Caco-2 (cell line): ENCODE data around the gene CXCR3. TPM values are rescaled to one million over a fixed set of nuclear protein-coding genes. Genes with fewer than 3 reads are reported as not detected.
"Not testable (repeated sequence)": the region's sequence is repeated elsewhere in the genome, so short reads cannot be mapped to it uniquely, and the experiment has no call there.

Source experiments
- BruUV-seq: library from RNA; stranded (reverse); fragments of 400-500 nt; replicated peaks from 2 replicates; lab custom pipeline; 2021; lab: Mats Ljungman, UMichigan
- CTCF ChIA-PET: fragments of 300-600 bp; sonication (Branson Sonifier 250); formaldehyde crosslinking; loops from one replicate; lab custom pipeline; 2022; ENCODE audit warnings: antibody characterized with exemption; lab: Charles Lee
- POLR2A ChIA-PET: fragments of 300-600 bp; sonication (Branson Sonifier 250); formaldehyde crosslinking; loops from one replicate; lab custom pipeline; 2022; ENCODE audit warnings: antibody characterized with exemption; lab: Charles Lee
- DNase-seq, 2 experiments: peaks; one replicate each; pipeline versions ENCODE4 v3.0.0 to v3.0.0-alpha.2; 2020 to 2022
- H3K27me3 ChIP-seq: replicated peaks from 2 replicates; pipeline ENCODE4 v1.6.0; 2011; ENCODE audit warnings: low read length; ENCODE audit not compliant: control insufficient read depth, insufficient read depth
- H3K36me3 ChIP-seq: 2 replicates; pipeline ENCODE4 v1.5.1; 2011; ENCODE audit warnings: low read length; ENCODE audit not compliant: control insufficient read depth, insufficient read depth
- H3K4me1 ChIP-seq: fragments of 250-450 bp; sonication (Bioruptor Pico); 2 replicates; pipeline ENCODE4 v1.5.1; 2020; ENCODE audit warnings: mild to moderate bottlenecking
- H3K4me3 ChIP-seq: 2 replicates; pipeline ENCODE4 v1.5.1; 2011; ENCODE audit warnings: low read depth, mild to moderate bottlenecking, control low read depth, low read length
- H3K9me3 ChIP-seq: fragments of 250-450 bp; sonication (Bioruptor Pico); 2 replicates; pipeline ENCODE4 v1.5.1; 2020; ENCODE audit warnings: mild to moderate bottlenecking, moderate library complexity
- H3K27ac Mint-ChIP-seq: one replicate; pipeline ENCODE4 v1.8.0; 2022; ENCODE audit warnings: mixed read lengths; ENCODE audit not compliant: unreplicated experiment
- H3K27me3 Mint-ChIP-seq: one replicate; pipeline ENCODE4 v1.8.0; 2022; ENCODE audit warnings: mixed read lengths; ENCODE audit not compliant: insufficient read depth, unreplicated experiment
- H3K36me3 Mint-ChIP-seq: one replicate; pipeline ENCODE4 v1.8.0; 2022; ENCODE audit warnings: mild to moderate bottlenecking, mixed read lengths; ENCODE audit not compliant: insufficient read depth, unreplicated experiment
- H3K4me1 Mint-ChIP-seq: one replicate; pipeline ENCODE4 v1.8.0; 2022; ENCODE audit warnings: low read depth, mixed read lengths; ENCODE audit not compliant: unreplicated experiment
- H3K4me3 Mint-ChIP-seq: one replicate; pipeline ENCODE4 v1.8.0; 2022; ENCODE audit warnings: mild to moderate bottlenecking, moderate library complexity, mixed read lengths; ENCODE audit not compliant: unreplicated experiment
- H3K9me3 Mint-ChIP-seq: one replicate; pipeline ENCODE4 v1.8.0; 2022; ENCODE audit warnings: mixed read lengths; ENCODE audit not compliant: unreplicated experiment
- CTCF ChIP-seq, 2 experiments: fragments of 200-600 bp in 1 of 2; IDR thresholded peaks; 1 replicate in 1 of 2; 2 replicates in 1 of 2; pipeline versions ENCODE4 v1.5.1 to v1.8.0; 2011 to 2022; ENCODE audit warnings: antibody characterized with exemption in 1 of 2, control low read depth in 1 of 2, inconsistent platforms in 1 of 2, low read depth in 1 of 2, low read length in 1 of 2, mild to moderate bottlenecking in 1 of 2, moderate library complexity in 1 of 2; ENCODE audit not compliant: insufficient read depth in 1 of 2, severe bottlenecking in 1 of 2, unreplicated experiment in 1 of 2
- intact Hi-C: fragments of 100-400 bp; cut with micrococcal nuclease; formaldehyde crosslinking; loops from one replicate; pipeline ENCODE4 v1.10.0; 2022; ENCODE audit not compliant: unreplicated experiment
- total RNA-seq: library from RNA; stranded (reverse); gene quantifications from 2 replicates; pipeline ENCODE4 v1.2.3, GENCODE V29; 2022

The CXCR3 gene
- total RNA-seq, 1 experiment from 2014 or later: not detected

DNA sequence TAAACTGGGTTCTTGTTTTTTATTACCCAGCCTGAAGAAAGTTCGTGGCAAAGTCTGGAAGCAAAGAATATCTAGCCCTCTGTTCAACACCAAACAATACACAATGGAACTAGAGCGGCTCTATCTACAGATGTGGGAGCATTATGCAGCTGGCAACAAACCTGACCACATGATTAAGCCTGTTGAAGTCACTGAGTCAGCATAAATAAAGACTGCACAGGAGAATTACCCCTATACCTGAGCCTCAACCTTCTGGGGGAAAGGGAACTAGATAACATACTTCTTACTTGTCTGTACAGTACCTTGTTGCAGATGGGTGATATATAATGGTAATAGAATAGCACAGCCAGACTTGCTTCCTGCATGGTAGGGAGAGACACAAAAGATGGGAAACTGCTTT, 44.7 kb downstream of the CXCR3 start:
- H3K36me3 ChIP-seq: no peaks in the 10 kb centered on the region; the same call in 1 of the 2 replicates
- H3K4me1 ChIP-seq: no peaks in the 10 kb centered on the region
- peaks cover 92% of the 10 kb centered on the region for H3K36me3 Mint-ChIP-seq
- DNase-seq: no peak
- no peaks in the 10 kb centered on the region for H3K4me1 Mint-ChIP-seq
- no peaks in the 10 kb centered on the region for H3K27me3 ChIP-seq
- no TSS peak for BruUV-seq
- H3K9me3 ChIP-seq: no peaks in the 10 kb centered on the region
- intact Hi-C loops: loop anchor here (5.0 kb wide), 1 partner anchor 79 kb away; no protein-coding TSS in a partner anchor
- H3K4me3 Mint-ChIP-seq: no peak overlapping the region
- TF ChIP-seq CTCF (IDR thresholded peaks at IDR 0.05; ENCODE audit: insufficient read depth in 1 of 2, low read depth in 1 of 2, low read length in 1 of 2, severe bottlenecking in 1 of 2, unreplicated experiment in 1 of 2): no peak
- ChIA-PET CTCF (no interaction called here), POLR2A (no interaction called here)
- no peaks in the 10 kb centered on the region for H3K27me3 Mint-ChIP-seq
- no peaks in the 10 kb centered on the region for H3K9me3 Mint-ChIP-seq
- no peak overlapping the region for H3K4me3 ChIP-seq
- H3K27ac Mint-ChIP-seq: no peak overlapping the region

- H3K4me3 Mint-ChIP-seq, H3K9me3 ChIP-seq, H3K27ac Mint-ChIP-seq, CTCF ChIA-PET, H3K4me3 ChIP-seq, H3K4me1 Mint-ChIP-seq, H3K36me3 ChIP-seq, H3K9me3 Mint-ChIP-seq, DNase-seq, BruUV-seq, H3K4me1 ChIP-seq, POLR2A ChIA-PET, H3K27me3 Mint-ChIP-seq, H3K27me3 ChIP-seq: not testable (repeated sequence)
- intact Hi-C loops: loop anchor here (5.0 kb wide), 1 partner anchor 81 kb away; no protein-coding TSS in a partner anchor
- H3K36me3 Mint-ChIP-seq: peaks cover 86% of the 10 kb centered on the region
Measured at GRCh38 chrX:71571390-71571789, 46.9 kb downstream of the CXCR3 start.

Other genes starting within 250 kb of the CXCR3 start
- 190 and 211 TPM in 2 replicates for gene OGT, start 85.4 kb downstream of the CXCR3 start, total RNA-seq
- 2.8 and 3.4 TPM in 2 replicates for gene GCNA, start 40.1 kb downstream of the CXCR3 start, total RNA-seq
- not detected in 2 replicates for gene CXorf49, start 99.8 kb upstream of the CXCR3 start, total RNA-seq
- not detected in 2 replicates for gene CXorf49B, start 144.8 kb upstream of the CXCR3 start, total RNA-seq